Fibroblast of pulmonary artery (primary cell): ENCODE measurements around the gene ASMT.
A peak's percentile ranks its signal among the peaks of the same experiment; 100 is the strongest.
"Not testable (repeated sequence)": the region's sequence is repeated elsewhere in the genome, so short reads cannot be mapped to it uniquely, and the experiment has no call there.

ENCODE experiments used
- DNase-seq: peaks from one replicate; pipeline ENCODE4 v3.0.0-alpha.2; 2010; ENCODE audit warnings: low read depth
- H3K4me3 ChIP-seq: replicated peaks from 2 replicates; pipeline ENCODE4 v1.5.1; 2011; ENCODE audit warnings: low read depth, mild to moderate bottlenecking, control low read depth, low read length, moderate library complexity
- CTCF ChIP-seq: IDR thresholded peaks from 2 replicates; pipeline ENCODE4 v1.5.1; 2011; ENCODE audit warnings: mild to moderate bottlenecking, control low read depth, low read length, inconsistent platforms; ENCODE audit errors: missing control alignments

The ASMT gene

GRCh38 chrX:1673337-1673736 is 58.5 kb downstream of the ASMT start:
- no peak overlapping the region for H3K4me3 ChIP-seq
- peak; percentile 32 for DNase-seq
- TF ChIP-seq CTCF = peak; percentile 54

GRCh38 chrX:1676866-1677265 is 62.0 kb downstream of the ASMT start:
- no peak for TF ChIP-seq CTCF
- no peak overlapping the region for H3K4me3 ChIP-seq
- no peak for DNase-seq

- no peak for DNase-seq
- TF ChIP-seq CTCF = no peak
- H3K4me3 ChIP-seq = no peak overlapping the region
Observed at GRCh38 chrX:1679238-1679637, 64.4 kb downstream of the ASMT start.

- no peak for DNase-seq
- no peak for TF ChIP-seq CTCF
- no peak overlapping the region for H3K4me3 ChIP-seq
Observed at GRCh38 chrX:1681439-1681838, 66.6 kb downstream of the ASMT start.

GRCh38 chrX:1681856-1682255 is 67.0 kb downstream of the ASMT start:
- not testable (repeated sequence) for DNase-seq, H3K4me3 ChIP-seq

- not testable (repeated sequence) for DNase-seq, H3K4me3 ChIP-seq
Observed at GRCh38 chrX:1682501-1682900, 67.6 kb downstream of the ASMT start.

GRCh38 chrX:1684883-1685282 is 70.0 kb downstream of the ASMT start:
- DNase-seq, H3K4me3 ChIP-seq: not testable (repeated sequence)

- DNase-seq = not testable (repeated sequence)
Observed at GRCh38 chrX:1685444-1685880, 70.6 kb downstream of the ASMT start.

GRCh38 chrX:1686642-1687041 is 71.8 kb downstream of the ASMT start:
- no peak for TF ChIP-seq CTCF
- no peak overlapping the region for H3K4me3 ChIP-seq
- peak; percentile 4 for DNase-seq

More at GRCh38 chrX:1685444-1685880, 70.6 kb downstream of the ASMT start:
- not testable (repeated sequence) for H3K4me3 ChIP-seq
